Karpas-422 (cell line): Measurements from ENCODE around the gene NOP56. TPM values are rescaled to one million over a fixed set of nuclear protein-coding genes. Genes with fewer than 3 reads are reported as not detected.

Experiments used
- DNase-seq: peaks from one replicate; pipeline ENCODE4 v3.0.0-alpha.2; 2015
- H2AFZ ChIP-seq: fragments of 200-600 bp; sonication (generic); 2 replicates; pipeline ENCODE4 v1.6.1; 2014; ENCODE audit warnings: antibody characterized with exemption, low read length, mixed read lengths
- H3K27ac ChIP-seq: fragments of 200-600 bp; sonication (generic); 2 replicates; pipeline ENCODE4 v1.5.1; 2014; ENCODE audit warnings: mild to moderate bottlenecking, low read length, moderate library complexity
- H3K27me3 ChIP-seq: fragments of 200-600 bp; sonication (generic); 2 replicates; pipeline ENCODE4 v1.6.1; 2014; ENCODE audit warnings: low read length, mixed read lengths
- H3K36me3 ChIP-seq: fragments of 200-600 bp; sonication (generic); 2 replicates; pipeline ENCODE4 v1.6.1; 2014; ENCODE audit warnings: low read length, mixed read lengths; ENCODE audit not compliant: insufficient read depth
- H3K4me1 ChIP-seq: fragments of 200-600 bp; sonication (generic); 2 replicates; pipeline ENCODE4 v1.6.1; 2014; ENCODE audit warnings: mild to moderate bottlenecking, low read length, mixed read lengths
- H3K4me2 ChIP-seq: fragments of 200-600 bp; sonication (generic); 2 replicates; pipeline ENCODE4 v1.6.1; 2014; ENCODE audit warnings: low read length, low read depth, mild to moderate bottlenecking; ENCODE audit not compliant: poor library complexity, severe bottlenecking
- H3K4me3 ChIP-seq: fragments of 200-600 bp; sonication (generic); 2 replicates; pipeline ENCODE4 v1.5.1; 2014; ENCODE audit warnings: mild to moderate bottlenecking, antibody characterized with exemption, low read length, mixed read lengths
- H3K79me2 ChIP-seq: fragments of 200-600 bp; sonication (generic); 2 replicates; pipeline ENCODE4 v1.6.1; 2014; ENCODE audit warnings: mild to moderate bottlenecking, low read length, mixed read lengths
- H3K9ac ChIP-seq: fragments of 200-600 bp; sonication (generic); 2 replicates; pipeline ENCODE4 v1.6.0; 2014; ENCODE audit warnings: low read length
- H3K9me2 ChIP-seq: fragments of 200-600 bp; sonication (generic), shearing (Covaris generic); replicated peaks from 2 replicates; pipeline ENCODE4 v1.6.0; 2014; ENCODE audit warnings: mild to moderate bottlenecking, low read length, moderate library complexity; ENCODE audit not compliant: insufficient read depth
- H3K9me3 ChIP-seq: fragments of 300-700, 200-600 bp; sonication (generic); 2 replicates; pipeline ENCODE4 v1.6.1; 2014; ENCODE audit warnings: low read length, mixed read lengths
- H4K20me1 ChIP-seq: fragments of 200-600 bp; sonication (generic); 2 replicates; pipeline ENCODE4 v1.6.1; 2014; ENCODE audit warnings: mild to moderate bottlenecking, antibody characterized with exemption, low read length, low read depth; ENCODE audit not compliant: insufficient read depth
- total RNA-seq: library from RNA; depleted of rRNA; stranded (reverse); fragments of >200 nt; shearing (Covaris generic); gene quantifications from 2 replicates; pipeline ENCODE4 v1.2.3, GENCODE V29; 2014; ENCODE audit warnings: low replicate concordance; rRNA removed

NOP56 gene, protein sequence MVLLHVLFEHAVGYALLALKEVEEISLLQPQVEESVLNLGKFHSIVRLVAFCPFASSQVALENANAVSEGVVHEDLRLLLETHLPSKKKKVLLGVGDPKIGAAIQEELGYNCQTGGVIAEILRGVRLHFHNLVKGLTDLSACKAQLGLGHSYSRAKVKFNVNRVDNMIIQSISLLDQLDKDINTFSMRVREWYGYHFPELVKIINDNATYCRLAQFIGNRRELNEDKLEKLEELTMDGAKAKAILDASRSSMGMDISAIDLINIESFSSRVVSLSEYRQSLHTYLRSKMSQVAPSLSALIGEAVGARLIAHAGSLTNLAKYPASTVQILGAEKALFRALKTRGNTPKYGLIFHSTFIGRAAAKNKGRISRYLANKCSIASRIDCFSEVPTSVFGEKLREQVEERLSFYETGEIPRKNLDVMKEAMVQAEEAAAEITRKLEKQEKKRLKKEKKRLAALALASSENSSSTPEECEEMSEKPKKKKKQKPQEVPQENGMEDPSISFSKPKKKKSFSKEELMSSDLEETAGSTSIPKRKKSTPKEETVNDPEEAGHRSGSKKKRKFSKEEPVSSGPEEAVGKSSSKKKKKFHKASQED
- 192 and 300 TPM in 2 replicates for total RNA-seq

DNA sequence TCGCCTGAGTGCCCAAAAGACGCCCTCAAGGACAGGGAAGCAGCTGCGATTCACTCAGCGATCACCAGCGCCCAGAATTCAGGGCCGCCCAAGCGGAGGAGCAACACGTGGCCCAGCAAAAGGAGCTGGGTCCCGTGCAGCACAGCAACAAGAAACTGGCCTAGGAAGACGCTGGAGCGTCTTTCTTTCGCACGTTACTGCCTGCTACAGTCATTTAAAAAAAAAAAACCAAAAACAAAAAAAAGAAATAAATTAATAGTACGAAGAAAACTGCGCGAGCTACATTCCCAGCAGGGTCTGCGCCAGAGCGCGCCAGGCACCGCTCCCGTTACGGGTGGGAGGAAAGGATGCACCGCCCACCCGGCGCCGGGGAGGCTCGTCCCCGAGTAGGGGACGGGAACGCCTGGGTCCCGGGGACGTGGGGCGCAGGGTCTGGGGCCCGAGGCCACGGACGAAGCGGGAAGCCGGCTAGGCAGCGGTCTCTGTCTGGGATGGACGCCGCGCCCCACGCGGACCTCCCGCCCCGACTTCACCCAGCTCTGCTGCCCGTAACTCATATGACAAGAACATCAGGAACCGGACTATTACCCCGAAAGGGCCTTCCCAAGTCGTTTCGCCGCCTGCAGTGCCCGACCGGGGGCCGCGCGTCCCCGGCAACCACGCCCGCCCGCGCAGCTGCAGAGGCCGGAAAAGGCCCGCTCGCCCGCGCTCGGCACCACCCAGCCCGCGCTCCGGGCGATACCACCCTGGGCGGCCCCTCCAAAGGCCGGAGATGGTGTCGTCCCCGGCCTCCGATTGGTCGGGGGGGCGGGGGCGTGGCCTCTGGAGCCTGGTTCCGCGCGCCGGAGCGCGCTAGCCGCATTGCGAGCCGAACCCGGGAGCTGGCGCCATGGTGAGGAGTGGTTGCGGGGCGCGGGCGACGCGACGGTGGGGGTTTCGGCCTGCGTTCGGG is at the start of gene NOP56:
Gene NOP56, plus strand, starts transcription at position 861 of the 952 bp plus-strand sequence. Its CDS starts 29 bp downstream, at position 890.
- Histone ChIP-seq H3K9me3 (no peaks in the 10 kb centered on the region), H3K79me2 (peaks cover 33% of the 10 kb centered on the region), H3K27me3 (no peaks in the 10 kb centered on the region), H2AFZ (no peak within 1 kb of the TSS; the same call in 1 of the 2 replicates), H3K9ac (peak within 1 kb of the TSS; percentile 99), H3K4me2 (peak within 1 kb of the TSS; percentile 97), H3K4me1 (peaks cover 26% of the 10 kb centered on the region), H3K9me2 (no peaks in the 10 kb centered on the region), H4K20me1 (peaks cover 37% of the 10 kb centered on the region), H3K4me3 (peak within 1 kb of the TSS; percentile 95), H3K36me3 (peaks cover 40% of the 10 kb centered on the region), H3K27ac (peak within 1 kb of the TSS; percentile 88)
- peak; percentile 97 for DNase-seq

DNA sequence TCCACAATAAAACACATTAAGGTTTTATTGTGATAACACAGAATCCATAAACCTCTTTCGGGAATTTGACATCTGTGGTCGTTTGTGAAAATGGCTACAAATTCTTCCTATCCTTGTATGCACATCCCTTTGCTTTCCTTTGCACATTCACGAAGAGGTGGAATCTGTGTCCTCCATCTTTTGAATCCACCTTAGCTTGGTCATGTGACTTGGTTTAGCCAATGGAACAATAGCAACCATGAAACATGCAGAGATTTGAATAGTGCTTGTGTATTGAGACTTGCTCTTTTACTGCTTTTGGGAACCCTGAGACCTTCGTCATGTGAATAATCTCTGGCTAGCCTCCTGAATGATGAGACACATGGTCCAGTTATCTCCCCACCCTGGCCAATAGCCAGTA is 49.7 kb upstream of the NOP56 start:
- Histone ChIP-seq H2AFZ (peak overlapping the region; percentile 75), H3K9ac (no peak overlapping the region), H3K9me2 (no peaks in the 10 kb centered on the region), H3K4me2 (peak overlapping the region; percentile 53), H3K27me3 (no peaks in the 10 kb centered on the region), H4K20me1 (no peaks in the 10 kb centered on the region), H3K36me3 (no peaks in the 10 kb centered on the region), H3K4me1 (peaks cover 5% of the 10 kb centered on the region; the same call in 1 of the 2 replicates), H3K4me3 (peak overlapping the region; percentile 26; the same call in 1 of the 2 replicates), H3K79me2 (no peaks in the 10 kb centered on the region), H3K9me3 (no peaks in the 10 kb centered on the region), H3K27ac (no peak overlapping the region)
- DNase-seq: peak; percentile 69

DNA sequence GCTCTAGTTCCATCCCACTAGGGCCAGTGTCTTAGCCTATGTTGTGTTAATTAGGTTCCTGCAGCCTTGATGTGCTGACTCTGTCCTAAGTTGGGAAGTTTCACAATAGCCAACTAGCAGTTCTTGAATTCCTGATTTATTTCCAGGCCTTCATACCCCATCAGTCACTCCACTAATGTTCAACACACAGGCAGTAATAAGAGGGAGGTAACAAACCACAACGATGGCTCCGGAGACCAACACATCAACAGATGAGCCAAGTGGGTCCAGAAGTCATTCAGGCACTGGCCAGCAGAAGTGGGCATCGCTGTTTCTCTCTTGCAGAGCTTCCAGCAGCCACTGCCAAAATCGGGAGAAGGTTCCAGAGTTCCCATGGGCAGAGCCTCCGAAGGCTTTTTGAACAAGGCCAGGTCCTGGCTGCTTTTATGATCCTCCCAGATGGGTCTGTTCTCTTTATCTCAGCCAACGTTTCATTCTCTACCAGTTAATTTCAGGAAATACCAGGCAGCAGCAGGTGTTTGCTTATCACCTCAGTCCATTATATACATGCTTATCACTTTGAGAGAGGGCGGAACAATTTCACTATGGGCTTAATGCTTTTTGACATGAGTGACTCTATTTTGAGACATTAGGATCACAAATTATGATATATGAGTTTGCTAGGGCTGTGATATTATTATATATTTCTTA is 48.5 kb upstream of the NOP56 start:
- Histone ChIP-seq H4K20me1 (no peaks in the 10 kb centered on the region), H3K4me2 (no peak overlapping the region), H2AFZ (no peak overlapping the region), H3K9me2 (no peaks in the 10 kb centered on the region), H3K27ac (no peak overlapping the region), H3K4me3 (no peak overlapping the region), H3K79me2 (no peaks in the 10 kb centered on the region), H3K4me1 (peaks cover 5% of the 10 kb centered on the region; the same call in 1 of the 2 replicates), H3K27me3 (no peaks in the 10 kb centered on the region), H3K36me3 (no peaks in the 10 kb centered on the region), H3K9ac (no peak overlapping the region), H3K9me3 (no peaks in the 10 kb centered on the region)
- no peak for DNase-seq

DNA sequence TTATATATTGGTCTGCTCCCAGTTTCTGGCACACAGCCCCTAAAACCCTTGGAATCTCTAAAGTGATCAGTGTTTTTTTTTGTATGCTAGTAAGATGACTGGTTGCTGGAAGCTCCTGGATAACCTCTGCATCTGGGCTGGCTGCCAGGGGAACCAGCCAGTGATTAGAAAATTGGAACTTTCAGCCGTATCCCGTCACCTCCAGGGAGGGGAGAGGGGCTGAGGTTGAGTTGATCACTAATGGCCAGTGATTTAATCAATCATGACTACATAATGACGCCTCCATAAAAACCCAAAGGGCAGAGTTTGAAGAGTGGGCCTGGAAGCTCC is 48.0 kb upstream of the NOP56 start:
- Histone ChIP-seq H2AFZ (no peak overlapping the region), H3K36me3 (no peaks in the 10 kb centered on the region), H3K4me1 (peaks cover 5% of the 10 kb centered on the region; the same call in 1 of the 2 replicates), H3K79me2 (no peaks in the 10 kb centered on the region), H3K27ac (no peak overlapping the region), H3K9ac (no peak overlapping the region), H3K27me3 (no peaks in the 10 kb centered on the region), H3K4me2 (no peak overlapping the region), H3K9me3 (no peaks in the 10 kb centered on the region), H3K9me2 (no peaks in the 10 kb centered on the region), H4K20me1 (no peaks in the 10 kb centered on the region), H3K4me3 (no peak overlapping the region)
- DNase-seq: no peak

DNA sequence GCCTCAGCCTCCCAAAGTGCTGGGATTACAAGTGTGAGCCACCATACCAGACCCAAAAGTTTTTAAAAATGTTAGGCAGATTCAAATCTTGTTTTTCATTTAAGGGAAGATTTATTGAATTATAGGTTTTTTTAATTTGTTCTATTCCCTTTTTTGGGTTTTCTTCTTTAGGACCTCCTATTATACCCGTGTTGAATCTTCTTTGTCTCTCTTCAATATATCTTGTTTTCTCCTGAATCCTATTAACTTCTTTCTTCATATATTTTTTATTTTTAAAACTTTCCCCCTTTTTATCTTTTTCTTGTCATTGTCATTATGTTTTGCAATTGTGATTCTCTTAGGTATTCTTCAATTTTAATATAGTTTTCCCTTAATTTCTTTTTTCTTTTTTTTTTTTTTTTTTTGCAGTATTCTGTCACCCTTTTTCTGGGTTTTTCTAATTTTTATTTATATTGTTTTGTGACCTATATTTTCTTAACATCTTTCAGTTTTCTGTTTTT is 45.9 kb upstream of the NOP56 start:
- Histone ChIP-seq H3K27ac (no peak overlapping the region), H3K4me1 (peaks cover 5% of the 10 kb centered on the region; the same call in 1 of the 2 replicates), H3K4me2 (no peak overlapping the region), H3K4me3 (no peak overlapping the region), H3K36me3 (no peaks in the 10 kb centered on the region), H3K9ac (no peak overlapping the region), H3K9me3 (no peaks in the 10 kb centered on the region), H2AFZ (no peak overlapping the region), H3K9me2 (no peaks in the 10 kb centered on the region), H3K79me2 (no peaks in the 10 kb centered on the region), H3K27me3 (no peaks in the 10 kb centered on the region), H4K20me1 (no peaks in the 10 kb centered on the region)
- DNase-seq: no peak

DNA sequence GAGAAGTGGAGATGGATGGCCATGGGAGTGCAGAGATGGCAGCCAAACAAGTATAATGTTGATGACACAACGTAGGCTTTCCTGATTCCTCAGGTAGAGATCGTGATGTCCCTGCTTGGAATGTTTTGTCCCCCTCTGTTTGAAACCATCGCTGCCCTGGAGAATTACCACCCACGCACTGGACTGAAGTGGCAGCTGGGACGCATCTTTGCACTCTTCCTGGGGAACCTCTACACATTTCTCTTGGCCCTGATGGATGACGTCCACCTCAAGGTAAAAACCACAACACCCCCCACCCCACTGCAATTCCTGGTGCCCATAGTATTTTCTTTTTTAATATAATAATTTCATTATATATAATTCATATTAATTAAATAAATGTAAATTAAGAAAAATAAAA is 42.1 kb upstream of the NOP56 start:
- H3K9me3 ChIP-seq: no peaks in the 10 kb centered on the region
- no peaks in the 10 kb centered on the region for H3K4me1 ChIP-seq
- no peak overlapping the region for H3K4me2 ChIP-seq
- H4K20me1 ChIP-seq: no peaks in the 10 kb centered on the region
- H3K9ac ChIP-seq: no peak overlapping the region
- no peaks in the 10 kb centered on the region for H3K79me2 ChIP-seq
- no peak overlapping the region for H3K27ac ChIP-seq
- H3K9me2 ChIP-seq: no peaks in the 10 kb centered on the region
- H2AFZ ChIP-seq: no peak overlapping the region
- no peak for DNase-seq
- H3K36me3 ChIP-seq: no peaks in the 10 kb centered on the region
- H3K4me3 ChIP-seq: no peak overlapping the region
- H3K27me3 ChIP-seq: no peaks in the 10 kb centered on the region

DNA sequence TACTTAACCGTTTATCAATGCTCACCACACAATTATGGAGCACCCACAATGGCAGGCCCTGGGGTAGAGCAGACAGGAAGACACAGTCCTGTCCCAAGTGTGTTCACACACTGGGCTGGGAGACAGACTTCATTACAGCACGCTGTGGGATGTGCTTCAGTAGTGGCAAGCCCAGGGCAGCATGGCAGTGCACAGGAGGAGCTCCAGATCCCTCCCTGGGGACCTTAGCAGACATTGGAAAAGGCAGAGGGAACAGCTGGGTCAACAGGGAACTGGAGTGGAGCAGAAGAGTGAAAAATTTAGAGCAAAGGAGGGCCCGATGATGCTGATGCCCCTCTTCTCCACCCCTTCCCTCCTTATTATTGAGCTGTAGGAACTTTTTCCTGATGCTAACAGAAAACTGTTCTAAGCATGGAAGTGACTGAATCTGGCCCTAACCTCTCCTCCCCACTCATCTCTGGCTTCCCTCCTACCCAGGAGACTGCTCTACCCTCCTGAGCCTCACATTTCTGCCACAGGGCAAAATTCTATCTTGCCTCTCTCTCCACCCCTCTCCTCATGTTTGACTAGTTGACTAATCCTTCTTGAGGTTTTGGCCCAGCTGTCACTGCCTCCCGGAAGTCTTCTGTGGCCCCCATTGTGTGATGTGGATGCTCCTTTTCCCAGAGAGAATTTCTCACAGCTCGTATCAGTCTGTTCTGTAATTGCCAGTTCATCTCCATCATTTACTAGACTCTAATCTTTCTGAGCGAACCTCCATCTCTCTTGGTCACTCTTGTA is 41.3 kb upstream of the NOP56 start:
- Histone ChIP-seq H3K4me3 (no peak overlapping the region), H3K79me2 (no peaks in the 10 kb centered on the region), H3K27me3 (no peaks in the 10 kb centered on the region), H2AFZ (no peak overlapping the region), H3K27ac (no peak overlapping the region), H3K4me1 (no peaks in the 10 kb centered on the region), H3K9me3 (no peaks in the 10 kb centered on the region), H3K36me3 (no peaks in the 10 kb centered on the region), H4K20me1 (no peaks in the 10 kb centered on the region), H3K4me2 (no peak overlapping the region), H3K9me2 (no peaks in the 10 kb centered on the region), H3K9ac (no peak overlapping the region)
- DNase-seq: no peak
